IMR-90 (cell line): ENCODE measurements around the gene MIEF1. TPM values are rescaled to one million over a fixed set of nuclear protein-coding genes. Genes with fewer than 3 reads are reported as not detected.

Experiments used
- ATAC-seq: fragments of 200-7000 bp; cut with Tn5 transposase; 2 replicates; pipeline ENCODE4 v1.9.1; 2020; ENCODE audit warnings: low read depth, mild to moderate bottlenecking, moderate library complexity
- BruUV-seq: library from RNA; stranded (reverse); fragments of 400-500 nt; replicated peaks from 2 replicates; lab custom pipeline; 2021; lab: Mats Ljungman, UMichigan
- CTCF ChIA-PET: fragments of 300-600 bp; formaldehyde crosslinking; extraction: SDS; loops from one replicate; lab custom pipeline; 2021; ENCODE audit warnings: antibody characterized with exemption; lab: Yijun Ruan, JAX
- POLR2A ChIA-PET: fragments of 300-600 bp; sonication (Branson Sonifier 250); formaldehyde crosslinking; loops from one replicate; lab custom pipeline; 2022; ENCODE audit warnings: antibody characterized with exemption; ENCODE audit not compliant: unreplicated experiment; lab: Charles Lee
- DNase-seq: peaks from one replicate; pipeline ENCODE4 v3.0.0; 2013
- H2AFZ ChIP-seq: replicated peaks from 2 replicates; pipeline ENCODE3; 2013; ENCODE audit warnings: low read length, mild to moderate bottlenecking; ENCODE audit not compliant: poor library complexity
- H2AK5ac ChIP-seq: 2 replicates; pipeline ENCODE4 v1.6.1; 2013; ENCODE audit warnings: low read depth, low read length, inconsistent platforms
- H2AK9ac ChIP-seq: replicated peaks from 2 replicates; pipeline ENCODE3; 2013; ENCODE audit warnings: mild to moderate bottlenecking, low read depth, low read length, moderate library complexity; ENCODE audit not compliant: poor library complexity
- H2BK120ac ChIP-seq: 2 replicates; pipeline ENCODE4 v1.6.1; 2013; ENCODE audit warnings: low read depth, low read length, inconsistent platforms
- H2BK15ac ChIP-seq: 3 replicates; pipeline ENCODE4 v1.6.1; 2013; ENCODE audit warnings: low read depth, low read length, inconsistent platforms
- H2BK20ac ChIP-seq: 2 replicates; pipeline ENCODE4 v1.6.1; 2013; ENCODE audit warnings: low read depth, mild to moderate bottlenecking, inconsistent platforms, low read length, moderate library complexity
- H2BK5ac ChIP-seq: 2 replicates; pipeline ENCODE4 v1.6.1; 2013; ENCODE audit warnings: mild to moderate bottlenecking, low read depth, low read length, inconsistent platforms; ENCODE audit not compliant: poor library complexity, severe bottlenecking
- H3K14ac ChIP-seq: replicated peaks from 2 replicates; pipeline ENCODE4 v1.6.1; 2013; ENCODE audit warnings: low read depth, low read length, inconsistent platforms
- H3K18ac ChIP-seq: 2 replicates; pipeline ENCODE4 v1.6.1; 2013; ENCODE audit warnings: low read depth, low read length, control low read depth
- H3K23ac ChIP-seq: 2 replicates; pipeline ENCODE4 v1.6.1; 2013; ENCODE audit warnings: low read depth, low read length, inconsistent platforms
- H3K27ac ChIP-seq: 2 replicates; pipeline ENCODE4 v1.5.1; 2013; ENCODE audit warnings: mild to moderate bottlenecking, control low read depth, low read length; ENCODE audit not compliant: insufficient read depth
- H3K27me3 ChIP-seq: 2 replicates; pipeline ENCODE4 v1.6.1; 2013; ENCODE audit warnings: low read length; ENCODE audit not compliant: control insufficient read depth, insufficient read depth
- H3K36me3 ChIP-seq: 2 replicates; pipeline ENCODE4 v1.6.1; 2013; ENCODE audit warnings: low read length, mixed read lengths; ENCODE audit not compliant: control insufficient read depth, insufficient read depth
- H3K4ac ChIP-seq: 2 replicates; pipeline ENCODE4 v1.6.1; 2013; ENCODE audit warnings: low read depth, low read length, inconsistent platforms
- H3K4me1 ChIP-seq: 2 replicates; pipeline ENCODE4 v1.6.1; 2013; ENCODE audit warnings: low read length, mixed read lengths; ENCODE audit not compliant: control insufficient read depth, insufficient read depth
- H3K4me2 ChIP-seq: 2 replicates; pipeline ENCODE4 v1.6.1; 2013; ENCODE audit warnings: low read depth, mild to moderate bottlenecking, control low read depth, low read length, moderate library complexity
- H3K4me3 ChIP-seq: 2 replicates; pipeline ENCODE4 v1.5.1; 2013; ENCODE audit warnings: low read depth, mild to moderate bottlenecking, control low read depth, low read length, moderate library complexity; ENCODE audit not compliant: insufficient read depth
- H3K56ac ChIP-seq: 2 replicates; pipeline ENCODE4 v1.6.1; 2013; ENCODE audit warnings: low read length, inconsistent platforms; ENCODE audit not compliant: insufficient read depth; ENCODE audit errors: extremely low read depth
- H3K79me1 ChIP-seq, 2 experiments: 2 replicates each; pipeline ENCODE4 v1.6.1; 2013; ENCODE audit warnings: low read length in 2 of 2, inconsistent platforms in 1 of 2, low read depth in 1 of 2
- H3K9ac ChIP-seq: 2 replicates; pipeline ENCODE4 v1.6.1; 2013; ENCODE audit warnings: low read depth, low read length, control low read depth
- H3K9me1 ChIP-seq: 2 replicates; pipeline ENCODE4 v1.6.1; 2013; ENCODE audit warnings: low read length, inconsistent platforms; ENCODE audit not compliant: insufficient read depth
- H3K9me3 ChIP-seq: 2 replicates; pipeline ENCODE4 v1.6.1; 2013; ENCODE audit warnings: low read length; ENCODE audit not compliant: control insufficient read depth, insufficient read depth
- H4K20me1 ChIP-seq: 2 replicates; pipeline ENCODE4 v1.6.1; 2013; ENCODE audit warnings: low read length, inconsistent platforms; ENCODE audit not compliant: insufficient read depth
- H4K5ac ChIP-seq: 2 replicates; pipeline ENCODE4 v1.6.1; 2013; ENCODE audit warnings: mild to moderate bottlenecking, low read depth, low read length, control low read depth
- H4K8ac ChIP-seq, 2 experiments: 2 replicates each; pipeline ENCODE4 v1.6.1; 2013; ENCODE audit warnings: low read depth in 2 of 2, low read length in 2 of 2, control low read depth in 1 of 2, inconsistent platforms in 1 of 2
- H4K91ac ChIP-seq: 2 replicates; pipeline ENCODE4 v1.6.1; 2013; ENCODE audit warnings: low read depth, low read length, inconsistent platforms; ENCODE audit not compliant: insufficient read depth
- BHLHE40 ChIP-seq: fragments of 150-350 bp; IDR thresholded peaks from 2 replicates; pipeline ENCODE4 v1.6.1; 2016; ENCODE audit warnings: mild to moderate bottlenecking, low read depth, low read length
- CEBPB ChIP-seq: IDR thresholded peaks from 2 replicates; pipeline ENCODE4 v1.6.1; 2012; ENCODE audit warnings: low read depth, low read length, improper control_type of control experiment
- CHD1 ChIP-seq: IDR thresholded peaks from 2 replicates; pipeline ENCODE4 v1.6.1; 2012; ENCODE audit warnings: low read depth, low read length, improper control_type of control experiment
- FOS ChIP-seq: fragments of 150-350 bp; IDR thresholded peaks from 2 replicates; pipeline ENCODE4 v1.6.1; 2016; ENCODE audit warnings: low read depth, low read length
- MAFK ChIP-seq: IDR thresholded peaks from 2 replicates; pipeline ENCODE4 v1.6.1; 2012; ENCODE audit warnings: low read depth, low read length, improper control_type of control experiment
- MAZ ChIP-seq: IDR thresholded peaks from 2 replicates; pipeline ENCODE4 v1.6.1; 2012; ENCODE audit warnings: low read depth, mild to moderate bottlenecking, low read length, improper control_type of control experiment, moderate library complexity, borderline replicate concordance
- MXI1 ChIP-seq: IDR thresholded peaks from 2 replicates; pipeline ENCODE4 v1.6.1; 2012; ENCODE audit warnings: low read depth, mild to moderate bottlenecking, low read length, moderate library complexity, borderline replicate concordance
- POLR2A ChIP-seq: IDR thresholded peaks from 2 replicates; pipeline ENCODE4 v1.6.1; 2012; ENCODE audit warnings: mild to moderate bottlenecking, low read depth, low read length
- RAD21 ChIP-seq: IDR thresholded peaks from 2 replicates; pipeline ENCODE4 v1.6.1; 2012; ENCODE audit warnings: low read length, improper control_type of control experiment
- RCOR1 ChIP-seq: IDR thresholded peaks from 2 replicates; pipeline ENCODE4 v1.6.1; 2012; ENCODE audit warnings: mild to moderate bottlenecking, low read length, improper control_type of control experiment; ENCODE audit not compliant: insufficient replicate concordance
- RFX5 ChIP-seq: IDR thresholded peaks from 2 replicates; pipeline ENCODE4 v1.8.0; 2012; ENCODE audit warnings: low read depth, mild to moderate bottlenecking, low read length, moderate library complexity
- SMC3 ChIP-seq: fragments of 150-350 bp; IDR thresholded peaks from 2 replicates; pipeline ENCODE4 v1.6.1; 2016; ENCODE audit warnings: low read depth, mild to moderate bottlenecking, antibody characterized with exemption, low read length, moderate library complexity
- USF2 ChIP-seq: fragments of 150-350 bp; IDR thresholded peaks from 2 replicates; pipeline ENCODE4 v1.6.1; 2017; ENCODE audit warnings: mild to moderate bottlenecking, antibody characterized with exemption, low read length, low read depth
- WGBS, 2 experiments: methylation state at CpG; one replicate each; pipeline versions ENCODE4 v1.1.5 to v1.1.7; 2013; ENCODE audit warnings: missing lambda C conversion rate in 2 of 2; ENCODE audit not compliant: insufficient read length in 1 of 2; ENCODE audit errors: extremely low coverage in 2 of 2; 5-methylcytosine and 5-hydroxymethylcytosine counted together
- dilution Hi-C: fragments of 300-500 bp; cut with HindIII; formaldehyde crosslinking; loops from one replicate; pipeline ENCODE4 v1.14.3; 2018; ENCODE audit warnings: low sequenced_read_pairs; ENCODE audit not compliant: unreplicated experiment
- in situ Hi-C: fragments of 300-500 bp; cut with MboI; formaldehyde crosslinking; loops from 3 replicates; pipeline ENCODE4 v1.14.3; 2019; ENCODE audit warnings: low sequenced_read_pairs, inconsistent platforms, mixed read lengths
- intact Hi-C: fragments of 100-400 bp; cut with micrococcal nuclease; formaldehyde crosslinking; loops from 2 replicates; pipeline ENCODE4 v1.10.0; 2022
- polyA plus RNA-seq, 3 experiments: library from polyadenylated mRNA; depleted of rRNA; stranded (reverse); fragments of >200 nt; gene quantifications; 2 replicates each; pipeline ENCODE4 v1.2.3, GENCODE V29; 2012; ENCODE audit warnings: low replicate concordance in 1 of 3
- total RNA-seq: library from RNA; depleted of rRNA; stranded (reverse); fragments of >200 nt; gene quantifications from 2 replicates; pipeline ENCODE4 v1.2.3, GENCODE V29; 2012
- TF ChIP-seq, protein P1 (sequence below): conservative IDR thresholded peaks from 2 replicates; pipeline ENCODE4 v1.5.1; 2012; ENCODE audit warnings: mild to moderate bottlenecking, low read depth, low read length, improper control_type of control experiment

Gene MIEF1
- total and polyA plus RNA-seq, 2 of the 4 experiments (the other 2 are of a cell fraction), result 9.7 to 16.9 TPM

DNA sequence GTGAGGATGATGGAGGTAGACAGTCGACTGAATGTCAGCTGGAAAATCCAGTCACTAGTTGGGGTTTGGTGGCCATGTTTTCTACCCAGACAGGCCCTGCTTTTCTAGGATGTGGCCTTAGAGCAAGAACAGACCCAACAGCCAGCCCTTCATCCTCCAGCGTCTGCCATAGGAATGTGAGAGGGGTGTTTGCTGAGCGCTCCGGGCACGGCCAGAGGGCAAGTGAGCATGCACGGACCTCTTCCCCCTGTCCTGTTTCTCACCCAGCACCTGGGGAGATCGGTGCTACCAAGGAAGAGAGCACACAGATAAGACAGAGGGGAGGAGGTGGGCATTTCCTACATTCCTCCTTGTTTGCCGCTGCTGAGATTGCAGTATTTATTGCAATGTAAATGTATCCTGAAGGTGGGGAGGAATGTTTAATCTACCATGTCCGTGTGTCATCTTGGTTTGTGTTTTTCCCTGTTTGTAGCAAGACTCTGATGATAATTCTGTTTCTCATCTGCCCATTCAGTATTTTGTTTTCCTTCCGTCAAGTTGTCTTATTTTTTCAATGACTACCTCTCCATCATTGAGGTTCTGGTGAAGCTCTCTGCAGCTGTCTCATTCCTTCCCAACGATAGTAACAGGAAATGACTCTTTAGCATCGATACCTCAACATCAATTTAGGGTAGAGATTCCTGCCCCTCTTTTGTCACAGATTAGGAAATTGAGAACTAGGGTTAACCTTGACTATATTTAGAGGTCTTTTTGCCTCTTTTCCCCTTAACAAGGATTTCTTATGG is 13.4 kb downstream of the MIEF1 start:
- no peak overlapping the region for H3K23ac ChIP-seq
- H3K9me1 ChIP-seq, result no peaks in the 10 kb centered on the region
- no peak overlapping the region for H4K5ac ChIP-seq
- no CpG with 5 or more reads among the region's 12 CpGs for WGBS, 2 experiments
- H3K4ac ChIP-seq, result no peak overlapping the region
- H2AK5ac ChIP-seq, result no peak overlapping the region
- DNase-seq (no peak), ATAC-seq (no peak)
- dilution Hi-C loops (no loop called here), in situ Hi-C loops (loop anchor here (10.0 kb wide), 1 partner anchor 111 kb away; no protein-coding TSS in a partner anchor), intact Hi-C loops (loop anchor here (5.0 kb wide), 1 partner anchor 173 kb away; no protein-coding TSS in a partner anchor)
- no peak overlapping the region for H3K9ac ChIP-seq
- H2BK20ac ChIP-seq, result no peak overlapping the region
- POLR2A ChIA-PET, result no interaction called here
- no peak overlapping the region for H3K18ac ChIP-seq
- H3K27me3 ChIP-seq, result no peaks in the 10 kb centered on the region
- peaks cover 4% of the 10 kb centered on the region for H3K4me1 ChIP-seq
- H3K4me3 ChIP-seq, result no peak overlapping the region
- no peak overlapping the region for H3K14ac ChIP-seq
- no peak overlapping the region for H3K56ac ChIP-seq
- peaks cover 39 to 61% of the 10 kb centered on the region in 2 experiments for H3K79me1 ChIP-seq
- no peak overlapping the region for H2BK5ac ChIP-seq
- H3K9me3 ChIP-seq, result no peaks in the 10 kb centered on the region
- H2BK120ac ChIP-seq, result no peak overlapping the region
- BruUV-seq, result no TSS peak
- H3K4me2 ChIP-seq, result no peak overlapping the region
- H4K8ac ChIP-seq, result no peak overlapping the region
- TF ChIP-seq RCOR1 (no peak), RAD21 (no peak), RFX5 (no peak), MAFK (no peak), MXI1 (no peak), CEBPB (no peak), FOS (no peak), USF2 (no peak), BHLHE40 (no peak), MAZ (no peak), SMC3 (no peak), POLR2A (no peak), CHD1 (no peak)
- TF ChIP-seq, protein P1, sequence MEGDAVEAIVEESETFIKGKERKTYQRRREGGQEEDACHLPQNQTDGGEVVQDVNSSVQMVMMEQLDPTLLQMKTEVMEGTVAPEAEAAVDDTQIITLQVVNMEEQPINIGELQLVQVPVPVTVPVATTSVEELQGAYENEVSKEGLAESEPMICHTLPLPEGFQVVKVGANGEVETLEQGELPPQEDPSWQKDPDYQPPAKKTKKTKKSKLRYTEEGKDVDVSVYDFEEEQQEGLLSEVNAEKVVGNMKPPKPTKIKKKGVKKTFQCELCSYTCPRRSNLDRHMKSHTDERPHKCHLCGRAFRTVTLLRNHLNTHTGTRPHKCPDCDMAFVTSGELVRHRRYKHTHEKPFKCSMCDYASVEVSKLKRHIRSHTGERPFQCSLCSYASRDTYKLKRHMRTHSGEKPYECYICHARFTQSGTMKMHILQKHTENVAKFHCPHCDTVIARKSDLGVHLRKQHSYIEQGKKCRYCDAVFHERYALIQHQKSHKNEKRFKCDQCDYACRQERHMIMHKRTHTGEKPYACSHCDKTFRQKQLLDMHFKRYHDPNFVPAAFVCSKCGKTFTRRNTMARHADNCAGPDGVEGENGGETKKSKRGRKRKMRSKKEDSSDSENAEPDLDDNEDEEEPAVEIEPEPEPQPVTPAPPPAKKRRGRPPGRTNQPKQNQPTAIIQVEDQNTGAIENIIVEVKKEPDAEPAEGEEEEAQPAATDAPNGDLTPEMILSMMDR, result no peak
- no peak overlapping the region for H3K27ac ChIP-seq
- no peak overlapping the region for H2AFZ ChIP-seq
- peaks cover 39% of the 10 kb centered on the region for H3K36me3 ChIP-seq
- CTCF ChIA-PET, result interaction anchor here (1.1 to 1.9 kb wide), 2 partner anchors 12 to 19 kb away, joined by 4 to 6 read pairs; a partner anchor contains a TSS
- no peak overlapping the region for H4K91ac ChIP-seq
- no peak overlapping the region for H2BK15ac ChIP-seq
- no peak overlapping the region for H2AK9ac ChIP-seq
- H4K20me1 ChIP-seq, result peaks cover 21% of the 10 kb centered on the region
